GM12873 (cell line): Measurements from ENCODE around the gene MPEG1.

ENCODE experiments used
- TF ChIP-seq, protein P1 (sequence below): IDR thresholded peaks from 2 replicates; pipeline ENCODE4 v1.5.1; 2012; ENCODE audit warnings: low read depth, mild to moderate bottlenecking, moderate library complexity, low read length, control low read depth; ENCODE audit not compliant: insufficient read depth; ENCODE audit errors: missing control alignments

Gene MPEG1

GRCh38 chr11:59164028-59164427 is 48.7 kb downstream of the MPEG1 start:
- TF ChIP-seq, protein P1, sequence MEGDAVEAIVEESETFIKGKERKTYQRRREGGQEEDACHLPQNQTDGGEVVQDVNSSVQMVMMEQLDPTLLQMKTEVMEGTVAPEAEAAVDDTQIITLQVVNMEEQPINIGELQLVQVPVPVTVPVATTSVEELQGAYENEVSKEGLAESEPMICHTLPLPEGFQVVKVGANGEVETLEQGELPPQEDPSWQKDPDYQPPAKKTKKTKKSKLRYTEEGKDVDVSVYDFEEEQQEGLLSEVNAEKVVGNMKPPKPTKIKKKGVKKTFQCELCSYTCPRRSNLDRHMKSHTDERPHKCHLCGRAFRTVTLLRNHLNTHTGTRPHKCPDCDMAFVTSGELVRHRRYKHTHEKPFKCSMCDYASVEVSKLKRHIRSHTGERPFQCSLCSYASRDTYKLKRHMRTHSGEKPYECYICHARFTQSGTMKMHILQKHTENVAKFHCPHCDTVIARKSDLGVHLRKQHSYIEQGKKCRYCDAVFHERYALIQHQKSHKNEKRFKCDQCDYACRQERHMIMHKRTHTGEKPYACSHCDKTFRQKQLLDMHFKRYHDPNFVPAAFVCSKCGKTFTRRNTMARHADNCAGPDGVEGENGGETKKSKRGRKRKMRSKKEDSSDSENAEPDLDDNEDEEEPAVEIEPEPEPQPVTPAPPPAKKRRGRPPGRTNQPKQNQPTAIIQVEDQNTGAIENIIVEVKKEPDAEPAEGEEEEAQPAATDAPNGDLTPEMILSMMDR, result no peak
